ENCODE results near the gene AP1M1. TPM values are rescaled to one million over a fixed set of nuclear protein-coding genes. Genes with fewer than 3 reads are reported as not detected.

Gene AP1M1
- total RNA-seq, 1 donor from 2014 or later, result 76.5 TPM

DNA sequence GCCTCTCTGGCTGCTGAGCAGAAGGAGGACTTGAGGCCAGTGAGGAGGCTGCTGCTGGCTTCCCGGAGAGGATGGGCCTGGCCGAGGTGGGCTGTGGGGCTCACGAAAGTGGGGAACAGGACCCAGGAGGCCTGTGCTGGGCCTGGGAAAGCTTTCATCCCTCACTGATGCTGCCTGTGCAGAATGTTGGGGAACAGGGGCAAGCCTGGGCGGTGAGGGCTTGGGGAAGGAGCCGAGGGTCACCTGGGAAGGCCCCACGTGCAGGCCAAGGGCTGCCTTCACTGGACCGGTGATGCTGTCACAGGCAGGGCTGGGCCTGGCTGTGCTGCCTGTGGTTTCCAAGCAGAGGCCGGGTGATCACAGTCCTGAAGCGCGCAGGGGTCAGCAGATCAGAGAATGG, 9.4 kb downstream of the AP1M1 start:
- no peak for DNase-seq (ENCODE audit: low spot score)
- no peak for ATAC-seq

DNA sequence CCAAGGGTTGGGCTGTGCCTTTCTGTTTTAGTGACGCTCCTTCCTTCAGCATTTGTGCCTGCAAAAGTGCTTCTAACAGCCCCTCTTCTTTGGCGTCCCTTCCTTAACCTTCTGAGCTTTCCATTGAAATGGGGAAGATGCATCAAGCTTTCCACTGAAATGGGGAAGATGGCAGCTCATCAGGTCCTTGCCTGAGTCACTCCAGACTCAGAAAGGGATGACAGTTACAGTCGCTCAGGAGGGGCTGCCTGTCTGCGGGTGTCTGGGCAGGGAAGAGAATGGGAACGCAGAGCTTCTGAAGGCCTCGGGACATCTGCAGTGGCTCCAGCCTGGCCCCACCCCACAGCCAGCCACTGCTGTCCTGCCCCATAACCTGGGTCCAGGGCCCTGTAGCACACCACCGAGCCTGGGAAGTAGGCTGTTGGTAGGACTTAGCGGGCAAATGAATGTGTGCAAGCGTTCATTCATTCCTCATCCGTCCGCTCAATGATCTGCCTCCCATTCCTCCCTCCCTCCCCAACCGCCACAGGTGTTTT, 9.8 kb downstream of the AP1M1 start:
- DNase-seq (ENCODE audit: low spot score) (no peak), ATAC-seq (no peak)

DNA sequence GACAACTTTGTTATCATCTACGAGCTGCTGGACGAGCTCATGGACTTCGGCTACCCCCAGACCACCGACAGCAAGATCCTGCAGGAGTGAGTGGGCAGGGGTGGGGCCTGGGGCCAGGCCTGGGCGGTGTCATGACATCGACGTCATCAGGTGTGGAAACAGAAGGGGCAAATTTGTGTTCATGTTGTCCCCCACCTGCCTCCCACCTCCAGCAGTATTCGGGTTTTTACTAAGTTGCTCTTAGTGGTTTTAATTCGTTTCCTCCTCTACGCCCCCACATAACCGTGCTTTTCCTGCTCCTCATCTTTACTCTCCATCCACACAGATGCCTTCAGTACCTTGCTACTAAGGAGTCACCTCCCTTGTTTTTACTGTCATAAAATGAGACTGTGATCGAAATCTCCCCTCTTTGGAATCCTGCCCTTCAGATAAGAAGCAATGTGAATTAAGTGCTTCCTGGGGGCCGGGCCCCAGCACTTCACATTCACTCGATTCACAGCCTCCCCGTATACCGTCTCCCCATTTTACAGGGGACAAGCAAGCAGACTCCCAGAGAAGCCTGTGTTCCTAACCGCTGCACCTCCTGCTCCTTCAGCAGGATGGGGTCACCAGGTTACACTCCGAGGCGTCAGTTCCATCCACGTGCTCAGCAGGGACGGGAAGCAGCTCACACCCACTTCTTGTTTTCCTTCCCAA, 10.5 kb downstream of the AP1M1 start:
- DNase-seq (ENCODE audit: low spot score), result no peak
- no peak for ATAC-seq

DNA sequence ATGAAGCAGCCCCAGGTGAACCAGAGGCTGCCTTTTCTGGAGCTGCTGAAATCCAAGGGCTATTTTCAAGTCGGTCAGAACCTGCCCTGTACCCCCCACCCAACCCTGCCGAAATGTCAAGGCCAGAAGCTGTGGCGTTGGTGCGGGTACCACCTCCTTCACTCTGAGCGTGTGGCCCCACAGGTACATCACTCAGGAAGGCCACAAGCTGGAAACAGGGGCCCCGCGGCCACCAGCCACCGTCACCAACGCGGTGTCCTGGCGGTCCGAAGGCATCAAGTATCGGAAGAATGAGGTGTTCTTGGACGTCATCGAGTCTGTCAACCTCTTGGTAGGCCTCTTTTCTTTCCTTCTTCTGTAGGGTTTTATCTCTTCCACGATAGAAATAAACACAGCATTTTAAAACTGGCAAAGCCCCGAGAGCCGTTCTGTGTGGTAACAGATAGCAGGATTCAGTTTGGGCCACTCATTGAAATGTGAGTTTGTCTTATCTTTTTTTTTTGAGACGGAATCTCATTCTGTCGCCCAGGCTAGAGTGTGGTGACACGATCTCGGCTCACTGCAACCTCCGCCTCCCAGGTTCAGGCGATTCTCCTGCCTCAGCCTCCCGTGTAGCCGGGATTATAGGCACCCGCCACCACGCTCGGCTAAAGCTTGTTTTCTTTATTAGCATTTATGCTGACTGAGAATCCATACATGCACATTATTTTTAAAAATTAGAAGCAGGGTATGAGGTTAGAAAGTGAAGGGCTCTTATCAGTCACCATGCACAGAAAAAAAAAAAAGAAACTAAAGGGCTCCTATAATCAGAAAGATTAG, 11.3 kb downstream of the AP1M1 start:
- DNase-seq (ENCODE audit: low spot score) (no peak), ATAC-seq (no peak)

GRCh38 chr19:16210168-16210567, 12.5 kb downstream of the AP1M1 start:
- ATAC-seq, result no peak

DNA sequence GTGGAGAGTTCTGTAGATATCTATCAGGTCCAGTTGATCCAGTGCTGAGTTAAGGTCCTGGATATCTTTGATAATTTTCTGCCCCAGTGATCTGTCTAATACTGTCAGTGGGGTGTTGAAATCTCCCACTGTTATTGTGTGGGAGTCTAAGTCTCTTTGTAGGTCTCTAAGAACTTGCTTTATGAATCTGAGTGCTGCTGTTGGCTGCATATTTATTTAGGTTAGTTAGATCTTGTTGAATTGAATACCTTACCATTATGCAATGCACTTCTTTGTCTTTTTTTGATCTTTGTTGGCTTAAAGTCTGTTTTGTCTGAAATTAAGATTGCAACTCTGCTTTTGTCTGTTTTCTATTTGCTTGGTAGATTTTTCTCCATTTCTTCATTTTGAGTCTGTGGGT, 15.4 kb downstream of the AP1M1 start:
- DNase-seq (ENCODE audit: low spot score) (no peak), ATAC-seq (no peak)

More at GRCh38 chr19:16210168-16210567, 12.5 kb downstream of the AP1M1 start:
- no peak for DNase-seq (ENCODE audit: low spot score)

GRCh38 chr19:16216744-16217670, 19.3 kb downstream of the AP1M1 start:
- no peak for DNase-seq (ENCODE audit: low spot score)
- ATAC-seq, result peak; percentile 16

GRCh38 chr19:16217716-16218451, 20.2 kb downstream of the AP1M1 start:
- no peak for DNase-seq (ENCODE audit: low spot score)
- peak; percentile 28 for ATAC-seq

DNA sequence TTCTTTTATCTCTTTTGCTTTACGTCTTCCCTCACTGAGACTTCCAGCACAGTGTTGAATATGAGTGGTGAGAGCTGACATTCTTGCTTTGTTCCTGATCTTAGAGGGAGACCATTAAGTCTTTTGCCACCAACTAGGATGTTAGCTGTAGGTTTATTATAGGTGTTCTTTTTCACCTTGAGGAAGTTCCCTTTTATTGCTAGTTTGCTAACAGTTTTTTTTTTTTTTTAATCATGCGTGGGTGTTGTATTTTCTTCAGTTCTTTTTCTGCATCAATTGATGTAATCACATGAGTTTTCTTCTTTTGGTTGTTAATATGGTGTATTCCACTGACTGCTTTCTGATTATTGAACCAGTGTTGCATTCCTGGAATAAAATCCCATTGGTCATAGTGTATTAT, 21.1 kb downstream of the AP1M1 start:
- DNase-seq (ENCODE audit: low spot score), result no peak

GRCh38 chr19:16222806-16223205, 25.1 kb downstream of the AP1M1 start:
- ATAC-seq (no peak), DNase-seq (ENCODE audit: low spot score) (no peak)

More for the DNA sequence above, 21.1 kb downstream of the AP1M1 start:
- no peak for ATAC-seq

- ATAC-seq (no peak), DNase-seq (ENCODE audit: low spot score) (no peak)
These were observed 26.0 kb downstream of the AP1M1 start for GRCh38 chr19:16223746-16224145.

DNA sequence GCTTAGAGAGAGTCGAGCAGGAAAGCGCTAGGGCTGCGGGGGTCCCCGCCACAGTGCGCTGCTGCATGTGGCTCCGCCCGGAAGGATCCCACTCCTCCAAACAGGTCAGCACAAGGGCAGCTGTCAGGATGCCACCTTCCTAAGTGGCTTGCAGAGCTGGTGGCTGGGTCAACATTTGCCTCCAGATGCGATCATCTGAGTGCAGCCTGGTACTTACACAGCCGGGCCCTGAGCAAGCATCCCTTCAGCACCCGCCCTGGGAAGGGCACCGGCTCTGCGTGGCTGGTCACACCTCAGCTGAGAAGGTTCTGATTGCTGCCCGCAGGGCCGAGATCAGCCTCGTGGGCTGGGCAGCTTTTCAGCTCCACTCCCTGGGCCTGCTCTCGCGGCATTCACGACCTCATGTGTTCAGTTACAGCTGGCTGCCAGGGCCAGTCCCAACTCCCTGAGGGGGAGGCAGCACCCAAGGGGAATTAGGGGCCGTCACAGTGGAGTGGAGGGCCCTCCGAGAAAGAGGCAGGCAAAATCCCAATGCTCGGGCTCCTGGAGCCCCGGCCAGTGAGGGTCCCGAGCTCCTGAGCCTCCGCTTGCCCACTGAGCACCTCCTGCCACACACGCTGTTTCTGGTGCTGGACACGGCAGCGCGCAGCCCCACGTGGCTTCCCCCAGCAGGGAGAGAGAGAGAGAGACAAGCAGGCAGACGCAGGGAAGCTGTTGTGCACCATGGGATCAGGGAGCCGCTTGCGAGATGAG, 26.8 kb downstream of the AP1M1 start:
- ATAC-seq (no peak), DNase-seq (ENCODE audit: low spot score) (no peak)

GRCh38 chr19:16225279-16226183, 27.8 kb downstream of the AP1M1 start:
- ATAC-seq (no peak), DNase-seq (ENCODE audit: low spot score) (no peak)

- DNase-seq (ENCODE audit: low spot score), result no peak
These were observed 28.5 kb downstream of the AP1M1 start for GRCh38 chr19:16226184-16226591.

DNA sequence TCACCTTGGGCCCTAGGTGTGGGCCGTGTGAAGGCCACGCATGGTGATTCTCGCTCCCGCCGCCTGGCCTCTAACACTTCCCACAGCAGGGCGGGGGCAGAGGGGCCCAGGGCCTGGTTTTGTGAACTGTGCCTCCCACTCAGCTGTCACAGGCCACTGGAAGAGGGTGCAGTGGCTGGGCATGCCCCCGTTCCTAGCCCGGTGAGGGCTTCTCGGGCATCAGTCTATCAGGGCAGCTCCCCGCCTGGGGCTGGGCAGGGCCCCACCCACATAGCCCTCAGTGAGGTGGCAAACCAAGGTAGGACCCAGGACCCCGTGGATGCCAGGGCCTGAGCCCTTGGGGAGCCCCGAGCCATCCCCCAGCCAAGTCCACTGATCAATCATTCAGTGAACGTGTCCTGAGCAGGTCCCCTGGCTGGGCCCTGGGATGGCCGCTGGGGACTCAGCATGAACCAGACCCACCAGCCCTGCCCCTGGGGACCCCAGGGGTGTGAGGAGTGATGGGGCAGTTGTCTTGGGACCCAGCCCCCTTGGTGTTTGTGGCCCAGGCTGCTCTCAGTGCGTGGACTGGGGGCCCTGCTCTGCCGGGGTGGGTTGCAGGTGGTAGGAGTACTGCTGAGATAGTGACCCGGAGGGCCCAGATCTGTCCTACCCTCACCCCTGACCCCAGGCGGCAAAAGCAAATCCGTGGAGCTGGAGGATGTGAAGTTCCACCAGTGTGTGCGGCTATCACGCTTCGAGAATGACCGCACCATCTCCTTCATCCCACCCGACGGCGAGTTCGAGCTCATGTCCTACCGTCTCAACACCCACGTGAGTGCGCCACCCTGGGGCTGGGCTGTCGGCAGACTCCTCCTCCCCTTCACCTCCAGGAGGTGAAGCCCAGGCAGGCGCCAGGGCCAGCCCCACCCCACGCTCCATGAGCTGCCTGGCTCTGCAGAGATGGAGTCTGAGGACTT, 29.4 kb downstream of the AP1M1 start:
- DNase-seq (ENCODE audit: low spot score), result peak; percentile 45

More at GRCh38 chr19:16226184-16226591, 28.5 kb downstream of the AP1M1 start:
- ATAC-seq, result no peak

GRCh38 chr19:16227837-16228636, 30.3 kb downstream of the AP1M1 start:
- ATAC-seq, result no peak
- no peak for DNase-seq (ENCODE audit: low spot score)

More for the DNA sequence above, 29.4 kb downstream of the AP1M1 start:
- peak; percentile 5 for ATAC-seq
